Neural cell (in vitro differentiated cells): ENCODE results near the gene COL6A5. TPM values are rescaled to one million over a fixed set of nuclear protein-coding genes. Genes with fewer than 3 reads are reported as not detected.

Source experiments
- H2AFZ ChIP-seq: fragments of 200-600, 300-800 bp; sonication (generic), shearing (Covaris generic); 2 replicates; pipeline ENCODE4 v1.6.0; 2014; ENCODE audit warnings: low read depth, mild to moderate bottlenecking, antibody characterized with exemption, low read length, moderate library complexity
- H3F3A ChIP-seq: fragments of 200-600 bp; shearing (Covaris generic); 2 replicates; pipeline ENCODE4 v1.6.1; 2016; ENCODE audit warnings: mild to moderate bottlenecking, moderate library complexity, mixed read lengths, antibody characterized with exemption, low read length; ENCODE audit not compliant: insufficient read depth, poor library complexity, severe bottlenecking
- H3K27ac ChIP-seq: fragments of 200-600, 300-800 bp; sonication (generic), shearing (Covaris generic); 2 replicates; pipeline ENCODE4 v1.5.1; 2014; ENCODE audit warnings: mild to moderate bottlenecking, low read length, moderate library complexity
- H3K27me3 ChIP-seq: fragments of 300-800, 200-600 bp; sonication (generic), shearing (Covaris generic); 2 replicates; pipeline ENCODE4 v1.6.0; 2014; ENCODE audit warnings: mild to moderate bottlenecking, low read depth, low read length, moderate library complexity; ENCODE audit not compliant: insufficient read depth
- H3K36me3 ChIP-seq: fragments of 300-800, 200-600 bp; sonication (generic), shearing (Covaris generic); 2 replicates; pipeline ENCODE4 v1.5.1; 2014; ENCODE audit warnings: mild to moderate bottlenecking, antibody characterized with exemption, low read length, moderate library complexity; ENCODE audit not compliant: insufficient read depth
- H3K4me2 ChIP-seq: fragments of 300-800, 200-600 bp; sonication (generic), shearing (Covaris generic); 2 replicates; pipeline ENCODE4 v1.6.0; 2014; ENCODE audit warnings: mild to moderate bottlenecking, low read length
- H3K4me3 ChIP-seq: fragments of 300-800, 200-600 bp; sonication (generic), shearing (Covaris generic); 2 replicates; pipeline ENCODE4 v1.5.1; 2014; ENCODE audit warnings: mild to moderate bottlenecking, low read length, moderate library complexity
- H3K79me2 ChIP-seq: fragments of 200-600 bp; shearing (Covaris generic); replicated peaks from 2 replicates; pipeline ENCODE4 v1.6.0; 2014; ENCODE audit warnings: mild to moderate bottlenecking, low read length, moderate library complexity; ENCODE audit not compliant: insufficient read depth
- H3K9ac ChIP-seq: fragments of 300-800, 200-600 bp; sonication (generic), shearing (Covaris generic); 2 replicates; pipeline ENCODE4 v1.6.1; 2016; ENCODE audit warnings: mild to moderate bottlenecking, low read length, mixed read lengths
- H3K9me2 ChIP-seq: fragments of 200-600 bp; shearing (Covaris generic); 2 replicates; pipeline ENCODE4 v1.6.1; 2016; ENCODE audit warnings: mild to moderate bottlenecking, low read length, mixed read lengths; ENCODE audit not compliant: insufficient read depth
- H3K9me3 ChIP-seq: fragments of 200-600, 300-800 bp; sonication (generic), shearing (Covaris generic); 2 replicates; pipeline ENCODE4 v1.6.1; 2016; ENCODE audit warnings: mild to moderate bottlenecking, mixed run types, low read length, moderate library complexity, mixed read lengths
- H4K20me1 ChIP-seq: fragments of 200-600 bp; shearing (Covaris generic); 2 replicates; pipeline ENCODE4 v1.6.1; 2016; ENCODE audit warnings: mild to moderate bottlenecking, mixed run types; ENCODE audit not compliant: insufficient read depth
- CTCF ChIP-seq: fragments of 450-650 bp; IDR thresholded peaks from 2 replicates; pipeline ENCODE4 v1.5.1; 2014; ENCODE audit warnings: antibody characterized with exemption, mild to moderate bottlenecking, moderate library complexity; ENCODE audit not compliant: poor library complexity, severe bottlenecking
- EP300 ChIP-seq: fragments of 450-650 bp; conservative IDR thresholded peaks from 2 replicates; pipeline ENCODE4 v1.6.1; 2014; ENCODE audit warnings: antibody characterized with exemption, mild to moderate bottlenecking, moderate library complexity; ENCODE audit not compliant: poor library complexity, severe bottlenecking
- EZH2 ChIP-seq: fragments of 200-600, 300-800 bp; shearing (Covaris generic), sonication (generic); IDR thresholded peaks from 2 replicates; pipeline ENCODE4 v1.6.1; 2014; ENCODE audit warnings: antibody characterized with exemption, low read length, borderline replicate concordance, mild to moderate bottlenecking; ENCODE audit not compliant: insufficient read depth, poor library complexity, severe bottlenecking
- MXI1 ChIP-seq: fragments of 450-650 bp; conservative IDR thresholded peaks from 2 replicates; pipeline ENCODE4 v1.6.1; 2014; ENCODE audit warnings: antibody characterized with exemption, mild to moderate bottlenecking; ENCODE audit not compliant: poor library complexity, severe bottlenecking
- POLR2AphosphoS5 ChIP-seq: IDR thresholded peaks from 2 replicates; pipeline ENCODE4 v1.6.1; 2012
- RAD21 ChIP-seq: fragments of 450-650 bp; conservative IDR thresholded peaks from 2 replicates; pipeline ENCODE4 v1.6.1; 2014; ENCODE audit warnings: antibody characterized with exemption, mild to moderate bottlenecking, moderate library complexity
- REST ChIP-seq: IDR thresholded peaks from 2 replicates; pipeline ENCODE4 v1.6.1; 2012; ENCODE audit warnings: borderline replicate concordance
- SMC3 ChIP-seq: fragments of 450-650 bp; conservative IDR thresholded peaks from 2 replicates; pipeline ENCODE4 v1.6.1; 2014; ENCODE audit warnings: antibody characterized with exemption, mild to moderate bottlenecking, moderate library complexity; ENCODE audit not compliant: poor library complexity
- TAF1 ChIP-seq: IDR thresholded peaks from 2 replicates; pipeline ENCODE4 v1.6.1; 2012; ENCODE audit warnings: low read depth
- polyA plus RNA-seq: library from polyadenylated mRNA; depleted of rRNA; stranded (reverse); fragments of >200 nt; gene quantifications from 2 replicates; pipeline ENCODE4 v1.2.3, GENCODE V29; 2014

The COL6A5 gene
- polyA plus RNA-seq, 1 donor from 2014 or later = not detected

- H3F3A ChIP-seq = no peaks in the 10 kb centered on the region
- H3K9ac ChIP-seq = no peak overlapping the region
- no peaks in the 10 kb centered on the region for H3K27me3 ChIP-seq
- no peaks in the 10 kb centered on the region for H3K36me3 ChIP-seq
- no peak overlapping the region for H2AFZ ChIP-seq
- no peaks in the 10 kb centered on the region for H3K9me3 ChIP-seq
- no peaks in the 10 kb centered on the region for H3K79me2 ChIP-seq
- H4K20me1 ChIP-seq = no peaks in the 10 kb centered on the region
- H3K9me2 ChIP-seq = no peaks in the 10 kb centered on the region
- H3K4me3 ChIP-seq = no peak overlapping the region
- no peak overlapping the region for H3K4me2 ChIP-seq
- H3K27ac ChIP-seq = no peak overlapping the region
- TF ChIP-seq SMC3 (no peak), MXI1 (no peak), POLR2AphosphoS5 (no peak), CTCF (no peak), EP300 (no peak), TAF1 (no peak), REST (no peak), EZH2 (no peak), RAD21 (no peak)
These were observed 117.7 kb downstream of the COL6A5 start for GRCh38 chr3:130463221-130463620.

- no peak overlapping the region for H3K4me3 ChIP-seq
- H2AFZ ChIP-seq = no peak overlapping the region
- H3K4me2 ChIP-seq = no peak overlapping the region
- H4K20me1 ChIP-seq = no peaks in the 10 kb centered on the region
- no peaks in the 10 kb centered on the region for H3K9me3 ChIP-seq
- no peak for TF ChIP-seq RAD21
- TF ChIP-seq EZH2 = no peak
- TF ChIP-seq POLR2AphosphoS5 = no peak
- no peak for TF ChIP-seq REST
- TF ChIP-seq SMC3 = no peak
- no peak for TF ChIP-seq TAF1
- no peak for TF ChIP-seq EP300
- TF ChIP-seq CTCF = no peak
- TF ChIP-seq MXI1 = no peak
- H3K36me3 ChIP-seq = no peaks in the 10 kb centered on the region
- no peaks in the 10 kb centered on the region for H3F3A ChIP-seq
- H3K79me2 ChIP-seq = no peaks in the 10 kb centered on the region
- H3K27ac ChIP-seq = no peak overlapping the region
- H3K9ac ChIP-seq = no peak overlapping the region
- H3K27me3 ChIP-seq = no peaks in the 10 kb centered on the region
- H3K9me2 ChIP-seq = no peaks in the 10 kb centered on the region
These were observed 120.0 kb downstream of the COL6A5 start for GRCh38 chr3:130465521-130465920.
